H1 (cell line): ENCODE data around the gene CASP9.
"Not testable (repeated sequence)": the region's sequence is repeated elsewhere in the genome, so short reads cannot be mapped to it uniquely, and the experiment has no call there.

Experiments used
- CBX5 ChIP-seq: fragments of 300-800, 300-1000 bp; sonication (generic); IDR thresholded peaks from 2 replicates; pipeline ENCODE4 v1.7.1; 2016; ENCODE audit warnings: antibody characterized with exemption, low read length, low read depth
- EZH2 ChIP-seq: fragments of 200-600 bp; sonication (generic); IDR thresholded peaks from 2 replicates; pipeline ENCODE4 v1.7.1; 2012; ENCODE audit warnings: low read depth, mild to moderate bottlenecking, moderate library complexity, low read length, inconsistent platforms; ENCODE audit not compliant: severe bottlenecking
- JUND ChIP-seq: IDR thresholded peaks from 2 replicates; pipeline ENCODE4 v1.6.1; 2011; ENCODE audit warnings: mild to moderate bottlenecking, improper control_type of control experiment, low read length
- MAFK ChIP-seq: IDR thresholded peaks from 2 replicates; pipeline ENCODE4 v1.6.1; 2012; ENCODE audit warnings: low read depth, mild to moderate bottlenecking, improper control_type of control experiment, low read length
- POLR2A ChIP-seq, 2 experiments: IDR thresholded peaks; 1 replicate in 1 of 2; 2 replicates in 1 of 2; pipeline ENCODE4 v1.6.1; 2011; ENCODE audit warnings: low read depth in 2 of 2, low read length in 2 of 2, mild to moderate bottlenecking in 2 of 2; ENCODE audit errors: control extremely low read depth in 1 of 2
- POLR2AphosphoS5 ChIP-seq: IDR thresholded peaks from 2 replicates; pipeline ENCODE4 v1.6.1; 2011; ENCODE audit warnings: low read depth, low read length
- SIRT6 ChIP-seq: IDR thresholded peaks from one replicate; pipeline ENCODE4 v1.7.1; 2012; ENCODE audit warnings: low read length, inconsistent platforms
- SP4 ChIP-seq: IDR thresholded peaks from 2 replicates; pipeline ENCODE4 v1.6.1; 2012; ENCODE audit warnings: low read length, inconsistent platforms
- TAF1 ChIP-seq: IDR thresholded peaks from 2 replicates; pipeline ENCODE4 v1.6.1; 2011; ENCODE audit warnings: mild to moderate bottlenecking, low read depth, low read length
- TEAD4 ChIP-seq: IDR thresholded peaks from 2 replicates; pipeline ENCODE4 v1.6.1; 2012; ENCODE audit warnings: low read depth, low read length, inconsistent platforms, mixed read lengths
- YY1 ChIP-seq: IDR thresholded peaks from 2 replicates; pipeline ENCODE4 v1.6.1; 2011; ENCODE audit warnings: low read depth, mild to moderate bottlenecking, low read length
- ZNF274 ChIP-seq: IDR thresholded peaks from 2 replicates; pipeline ENCODE4 v1.7.0; 2012; ENCODE audit warnings: low read length, borderline replicate concordance; ENCODE audit errors: extremely low read depth
- TF ChIP-seq, protein P1 (sequence below), 3 experiments: IDR thresholded peaks; 1 replicate in 2 of 3; 2 replicates in 1 of 3; pipeline versions ENCODE4 v1.5.1 to v1.6.1; 2011; ENCODE audit warnings: low read length in 3 of 3, mild to moderate bottlenecking in 3 of 3, inconsistent platforms in 2 of 3, low read depth in 1 of 3, moderate library complexity in 1 of 3; ENCODE audit not compliant: insufficient read depth in 1 of 3; ENCODE audit errors: control extremely low read depth in 1 of 3
- TF ChIP-seq, protein P2 (sequence below): IDR thresholded peaks from 2 replicates; pipeline ENCODE4 v1.6.1; 2012; ENCODE audit warnings: inconsistent platforms

DNA sequence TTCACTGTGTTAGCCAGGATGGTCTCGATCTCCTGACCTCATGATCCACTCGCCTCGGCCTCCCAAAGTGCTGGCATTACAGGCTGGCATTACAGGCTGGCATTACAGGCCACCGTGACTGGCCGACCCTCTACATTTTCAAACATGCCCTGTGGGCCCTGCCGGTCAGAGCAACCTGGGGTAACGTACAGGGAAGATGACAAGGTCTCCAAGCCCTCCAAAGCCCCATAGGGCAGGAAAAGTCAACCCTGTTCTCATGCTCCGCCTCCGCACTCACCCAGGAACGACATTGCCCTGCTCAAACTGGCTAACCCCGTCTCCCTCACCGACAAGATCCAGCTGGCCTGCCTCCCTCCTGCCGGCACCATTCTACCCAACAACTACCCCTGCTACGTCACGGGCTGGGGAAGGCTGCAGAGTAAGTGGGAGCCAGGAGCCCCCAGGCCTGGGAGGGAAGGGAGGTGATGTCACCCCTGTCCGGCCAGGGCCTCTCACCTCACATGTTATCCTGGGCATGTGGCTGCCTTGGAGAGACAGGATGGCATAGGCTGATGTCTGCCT is 41.0 kb downstream of the CASP9 start:
- TF ChIP-seq, protein P1, sequence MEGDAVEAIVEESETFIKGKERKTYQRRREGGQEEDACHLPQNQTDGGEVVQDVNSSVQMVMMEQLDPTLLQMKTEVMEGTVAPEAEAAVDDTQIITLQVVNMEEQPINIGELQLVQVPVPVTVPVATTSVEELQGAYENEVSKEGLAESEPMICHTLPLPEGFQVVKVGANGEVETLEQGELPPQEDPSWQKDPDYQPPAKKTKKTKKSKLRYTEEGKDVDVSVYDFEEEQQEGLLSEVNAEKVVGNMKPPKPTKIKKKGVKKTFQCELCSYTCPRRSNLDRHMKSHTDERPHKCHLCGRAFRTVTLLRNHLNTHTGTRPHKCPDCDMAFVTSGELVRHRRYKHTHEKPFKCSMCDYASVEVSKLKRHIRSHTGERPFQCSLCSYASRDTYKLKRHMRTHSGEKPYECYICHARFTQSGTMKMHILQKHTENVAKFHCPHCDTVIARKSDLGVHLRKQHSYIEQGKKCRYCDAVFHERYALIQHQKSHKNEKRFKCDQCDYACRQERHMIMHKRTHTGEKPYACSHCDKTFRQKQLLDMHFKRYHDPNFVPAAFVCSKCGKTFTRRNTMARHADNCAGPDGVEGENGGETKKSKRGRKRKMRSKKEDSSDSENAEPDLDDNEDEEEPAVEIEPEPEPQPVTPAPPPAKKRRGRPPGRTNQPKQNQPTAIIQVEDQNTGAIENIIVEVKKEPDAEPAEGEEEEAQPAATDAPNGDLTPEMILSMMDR (IDR thresholded peaks at IDR 0.05; ENCODE audit: control extremely low read depth in 1 of 3, insufficient read depth in 1 of 3, low read depth in 1 of 3, low read length in 3 of 3) = not testable (repeated sequence)
- TF ChIP-seq, protein P2, sequence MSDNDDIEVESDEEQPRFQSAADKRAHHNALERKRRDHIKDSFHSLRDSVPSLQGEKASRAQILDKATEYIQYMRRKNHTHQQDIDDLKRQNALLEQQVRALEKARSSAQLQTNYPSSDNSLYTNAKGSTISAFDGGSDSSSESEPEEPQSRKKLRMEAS = not testable (repeated sequence)
- not testable (repeated sequence) for TF ChIP-seq YY1; POLR2A (IDR thresholded peaks at IDR 0.05; ENCODE audit: control extremely low read depth in 1 of 2, low read depth in 2 of 2, low read length in 2 of 2); ZNF274; EZH2; TEAD4; POLR2AphosphoS5; TAF1; JUND; CBX5; MAFK; SIRT6; SP4
